Ovary (tissue), 3 donors: ENCODE data around the gene KIAA1614.

Experiments used
- CTCF ChIP-seq, 3 donors: fragments of 450-650 bp in 2 of 3; fragments of 200-600 bp in 1 of 3; IDR thresholded peaks; one replicate each; pipeline versions ENCODE4 v1.5.1 to v1.8.0; 2016 to 2022; ENCODE audit warnings: antibody characterized with exemption in 3 of 3, mild to moderate bottlenecking in 1 of 3
- EP300 ChIP-seq: sonication (generic); formaldehyde crosslinking; IDR thresholded peaks from one replicate; pipeline ENCODE4 v1.6.1; 2017; ENCODE audit warnings: antibody characterized with exemption
- POLR2A ChIP-seq: fragments of 450-650 bp; IDR thresholded peaks from one replicate; pipeline ENCODE4 v1.6.1; 2017; ENCODE audit warnings: antibody characterized with exemption, mild to moderate bottlenecking, moderate library complexity
- donor health status: DM: no; HTN: no; CAD: no.

GRCh38 chr1:180918519-180918918 lies 5.8 kb downstream of the KIAA1614 start:
- TF ChIP-seq CTCF (IDR thresholded peaks at IDR 0.05) (no peak), POLR2A (no peak), EP300 (no peak)
